Stimulated activated CD8-positive, alpha-beta memory T cell treated with anti-CD3 and anti-CD28 coated beads, Interleukin-12 subunit alpha, Interleukin-12 subunit beta, amount 100 ng/mL, for 1 hour (primary cell): Measurements from ENCODE around the gene HIC2.
"Not testable (repeated sequence)": the region's sequence is repeated elsewhere in the genome, so short reads cannot be mapped to it uniquely, and the experiment has no call there.

ENCODE experiments used
- DNase-seq: peaks from one replicate; pipeline ENCODE4 v3.0.0-alpha.2; 2020; ENCODE audit warnings: low read depth

HIC2 gene

DNA sequence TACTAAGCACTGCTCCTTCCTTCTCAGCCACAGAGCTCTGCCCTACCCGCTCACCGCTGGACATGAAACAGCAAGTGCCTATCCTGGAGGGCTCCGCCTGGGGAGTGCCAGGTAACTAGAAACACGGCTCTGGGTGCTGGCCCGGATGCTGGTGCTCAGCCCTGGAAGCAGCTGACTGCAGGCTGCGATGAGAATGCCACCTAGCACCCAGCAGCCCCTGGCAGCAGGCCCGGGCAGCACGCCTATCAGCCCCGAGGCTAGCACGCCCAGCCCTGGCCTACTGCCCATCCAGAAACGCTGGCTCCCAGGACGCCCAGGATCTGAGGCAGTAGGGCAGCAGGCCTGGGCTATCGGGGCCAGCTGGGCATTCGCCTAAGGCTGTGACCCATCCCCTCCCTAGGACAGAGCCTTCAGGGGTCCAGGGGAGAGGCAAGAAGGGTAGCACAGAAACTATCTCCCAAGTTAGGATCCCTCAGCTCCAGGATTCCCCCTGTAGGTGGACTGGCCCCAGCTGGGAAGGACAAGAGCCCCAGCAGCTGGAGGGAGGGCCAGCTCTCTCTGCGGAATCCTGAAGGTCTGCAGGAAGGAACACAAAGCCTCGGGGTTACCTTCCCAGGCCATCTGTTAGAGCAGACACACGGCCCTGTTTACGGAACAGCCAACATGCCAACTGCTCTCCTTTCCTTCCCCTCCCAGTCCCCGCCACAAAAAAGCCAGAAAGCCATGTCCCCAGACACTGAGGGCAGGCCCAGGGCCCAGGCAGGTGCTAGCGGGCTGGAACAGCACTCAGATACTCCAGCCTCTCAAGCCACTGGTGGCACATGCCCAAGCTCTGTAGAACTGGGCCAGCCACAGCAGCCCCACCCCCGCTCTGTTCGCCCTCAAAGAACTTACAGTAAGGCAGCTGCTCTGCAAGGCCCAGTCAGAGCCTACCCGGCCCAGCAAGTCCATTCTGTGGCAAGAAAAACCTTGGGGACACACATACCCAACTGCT is 76.9 kb downstream of the HIC2 start:
- DNase-seq = not testable (repeated sequence)

DNA sequence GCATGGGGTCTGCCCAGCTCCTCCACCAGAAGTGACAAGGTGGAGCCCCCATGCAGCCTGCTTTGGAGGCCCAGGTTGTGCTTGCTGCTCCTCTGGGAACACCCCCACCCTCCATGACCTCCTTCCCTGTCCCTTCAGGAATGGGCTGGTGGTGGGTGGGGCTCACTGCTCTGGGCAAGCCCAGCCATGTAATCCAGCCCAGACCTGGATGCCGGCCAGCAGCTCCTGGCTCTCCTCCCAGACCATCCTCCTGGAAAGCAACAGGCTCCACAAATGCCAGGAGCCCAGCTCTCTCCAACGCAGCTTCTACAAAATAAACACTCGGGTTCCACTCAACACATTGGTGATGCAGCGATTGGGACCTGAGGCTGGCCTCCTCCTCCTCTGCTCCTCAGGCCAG is 80.8 kb downstream of the HIC2 start:
- DNase-seq = not testable (repeated sequence)

GRCh38 chr22:21498489-21498888 is 81.3 kb downstream of the HIC2 start:
- not testable (repeated sequence) for DNase-seq

- not testable (repeated sequence) for DNase-seq
These were observed 82.7 kb downstream of the HIC2 start for GRCh38 chr22:21499623-21500506.
